ENCODE data around the gene SDC3.

DNA sequence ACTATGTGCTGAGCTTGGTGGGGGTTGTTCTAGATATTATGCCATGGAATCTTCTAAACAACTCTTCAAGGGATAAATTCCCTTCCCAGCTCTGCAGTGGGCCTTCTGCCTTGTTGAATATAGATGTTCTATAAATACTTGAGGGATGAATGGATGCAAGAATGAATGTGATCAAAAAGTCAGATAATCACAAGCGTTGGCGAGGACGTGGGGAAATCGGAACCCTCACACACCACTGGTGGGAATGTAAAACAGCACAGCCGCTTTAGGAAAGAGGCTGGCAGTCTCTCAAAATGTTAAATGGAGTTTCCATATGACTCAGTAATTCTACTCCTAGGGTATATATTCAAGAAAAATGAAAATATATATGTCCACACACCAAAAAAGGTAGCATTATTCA lies 19.0 kb downstream of the SDC3 start:
- TF ChIP-seq, protein P1, sequence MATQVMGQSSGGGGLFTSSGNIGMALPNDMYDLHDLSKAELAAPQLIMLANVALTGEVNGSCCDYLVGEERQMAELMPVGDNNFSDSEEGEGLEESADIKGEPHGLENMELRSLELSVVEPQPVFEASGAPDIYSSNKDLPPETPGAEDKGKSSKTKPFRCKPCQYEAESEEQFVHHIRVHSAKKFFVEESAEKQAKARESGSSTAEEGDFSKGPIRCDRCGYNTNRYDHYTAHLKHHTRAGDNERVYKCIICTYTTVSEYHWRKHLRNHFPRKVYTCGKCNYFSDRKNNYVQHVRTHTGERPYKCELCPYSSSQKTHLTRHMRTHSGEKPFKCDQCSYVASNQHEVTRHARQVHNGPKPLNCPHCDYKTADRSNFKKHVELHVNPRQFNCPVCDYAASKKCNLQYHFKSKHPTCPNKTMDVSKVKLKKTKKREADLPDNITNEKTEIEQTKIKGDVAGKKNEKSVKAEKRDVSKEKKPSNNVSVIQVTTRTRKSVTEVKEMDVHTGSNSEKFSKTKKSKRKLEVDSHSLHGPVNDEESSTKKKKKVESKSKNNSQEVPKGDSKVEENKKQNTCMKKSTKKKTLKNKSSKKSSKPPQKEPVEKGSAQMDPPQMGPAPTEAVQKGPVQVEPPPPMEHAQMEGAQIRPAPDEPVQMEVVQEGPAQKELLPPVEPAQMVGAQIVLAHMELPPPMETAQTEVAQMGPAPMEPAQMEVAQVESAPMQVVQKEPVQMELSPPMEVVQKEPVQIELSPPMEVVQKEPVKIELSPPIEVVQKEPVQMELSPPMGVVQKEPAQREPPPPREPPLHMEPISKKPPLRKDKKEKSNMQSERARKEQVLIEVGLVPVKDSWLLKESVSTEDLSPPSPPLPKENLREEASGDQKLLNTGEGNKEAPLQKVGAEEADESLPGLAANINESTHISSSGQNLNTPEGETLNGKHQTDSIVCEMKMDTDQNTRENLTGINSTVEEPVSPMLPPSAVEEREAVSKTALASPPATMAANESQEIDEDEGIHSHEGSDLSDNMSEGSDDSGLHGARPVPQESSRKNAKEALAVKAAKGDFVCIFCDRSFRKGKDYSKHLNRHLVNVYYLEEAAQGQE (IDR thresholded peaks at IDR 0.05; ENCODE audit: low read depth), result no peak
- TF ChIP-seq TAF1 (IDR thresholded peaks at IDR 0.05; ENCODE audit: low read depth) (no peak), EGR1 (IDR thresholded peaks at IDR 0.05) (no peak), EP300 (IDR thresholded peaks at IDR 0.05; ENCODE audit: borderline replicate concordance) (no peak), CEBPB (IDR thresholded peaks at IDR 0.05) (no peak), RAD21 (IDR thresholded peaks at IDR 0.05; ENCODE audit: low read depth) (no peak), USF1 (IDR thresholded peaks at IDR 0.05) (no peak)

All from Ishikawa (cell line).